Tibial artery (tissue), 4 donors: ENCODE results near the gene YOD1.

Experiments
- DNase-seq, 2 donors: peaks; one replicate each; pipeline ENCODE4 v3.0.0-alpha.2; 2019
- H3K27ac ChIP-seq, 2 donors: fragments of 200-600 bp; sonication (generic) in 1 of 2; 1 replicate in 1 of 2; 2 replicates in 1 of 2; pipeline ENCODE4 v1.5.1; 2018 to 2019; ENCODE audit warnings: mild to moderate bottlenecking in 1 of 2
- H3K27me3 ChIP-seq, 2 donors: fragments of 200-600 bp; sonication (generic) in 1 of 2; one replicate each; pipeline versions ENCODE4 v1.5.1 to v1.6.0; 2016 to 2019
- H3K36me3 ChIP-seq, 3 donors: fragments of 200-600 bp; sonication (generic) in 2 of 3; one replicate each; pipeline ENCODE4 v1.5.1; 2016 to 2019; ENCODE audit warnings: mild to moderate bottlenecking in 2 of 3
- H3K4me1 ChIP-seq, 4 donors: fragments of 200-600 bp; sonication (generic) in 2 of 4; 1 replicate in 3 of 4; 2 replicates in 1 of 4; pipeline ENCODE4 v1.5.1; 2016 to 2019
- H3K4me3 ChIP-seq, 2 donors: fragments of 200-600 bp; sonication (generic) in 1 of 2; 1 replicate in 1 of 2; 2 replicates in 1 of 2; pipeline ENCODE4 v1.5.1; 2018 to 2019; ENCODE audit warnings: mild to moderate bottlenecking in 2 of 2
- H3K9me3 ChIP-seq, 3 donors: fragments of 200-600 bp; sonication (generic) in 1 of 3; one replicate each; pipeline ENCODE4 v1.5.1; 2016 to 2019
- CTCF ChIP-seq, 2 experiments: fragments of 200-600 bp in 1 of 2; fragments of 450-650 bp in 1 of 2; IDR thresholded peaks; one replicate each; pipeline ENCODE4 v1.5.1; 2017 to 2019; ENCODE audit warnings: antibody characterized with exemption in 2 of 2, mild to moderate bottlenecking in 1 of 2, moderate library complexity in 1 of 2
- intact Hi-C: fragments of 100-400 bp; cut with DNase I; formaldehyde crosslinking; loops from one replicate; pipeline ENCODE4 v1.15.0; 2023; ENCODE audit warnings: low total_unique reads

Gene YOD1

GRCh38 chr1:207063014-207063413 is 12.0 kb upstream of the YOD1 start:
- no peak for TF ChIP-seq CTCF (IDR thresholded peaks at IDR 0.05)
- intact Hi-C loops, result no loop called here
- Histone ChIP-seq H3K36me3 (peaks cover 31 to 59% (median 59%) of the 10 kb centered on the region in 3 donors), H3K9me3 (no peaks in the 10 kb centered on the region), H3K4me3 (no peak overlapping the region), H3K27me3 (no peaks in the 10 kb centered on the region), H3K4me1 (no peaks in the 10 kb centered on the region), H3K27ac (no peak overlapping the region)
- no peak for DNase-seq

GRCh38 chr1:207062058-207062457 is 11.1 kb upstream of the YOD1 start:
- TF ChIP-seq CTCF (IDR thresholded peaks at IDR 0.05), result no peak
- no peaks in the 10 kb centered on the region for H3K4me1 ChIP-seq
- no peaks in the 10 kb centered on the region for H3K27me3 ChIP-seq
- H3K4me3 ChIP-seq, result no peak overlapping the region
- intact Hi-C loops, result no loop called here
- DNase-seq, result no peak
- H3K9me3 ChIP-seq, result no peaks in the 10 kb centered on the region
- no peak overlapping the region for H3K27ac ChIP-seq
- peaks cover 22 to 53% (median 53%) of the 10 kb centered on the region in 3 donors for H3K36me3 ChIP-seq

- no peak overlapping the region for H3K27ac ChIP-seq
- no peaks in the 10 kb centered on the region for H3K9me3 ChIP-seq
- intact Hi-C loops, result no loop called here
- no peaks in the 10 kb centered on the region for H3K4me1 ChIP-seq
- H3K36me3 ChIP-seq, result peaks cover 13 to 45% (median 39%) of the 10 kb centered on the region in 3 donors
- TF ChIP-seq CTCF (IDR thresholded peaks at IDR 0.05), result no peak
- H3K4me3 ChIP-seq, result no peak overlapping the region
- no peaks in the 10 kb centered on the region for H3K27me3 ChIP-seq
- no peak for DNase-seq
These were observed 9.6 kb upstream of the YOD1 start for GRCh38 chr1:207060596-207060995.

GRCh38 chr1:207059881-207060280 is 8.9 kb upstream of the YOD1 start:
- Histone ChIP-seq H3K9me3 (no peaks in the 10 kb centered on the region), H3K27me3 (no peaks in the 10 kb centered on the region), H3K4me1 (no peaks in the 10 kb centered on the region), H3K27ac (no peak overlapping the region), H3K4me3 (no peak overlapping the region), H3K36me3 (peaks cover 9 to 37% (median 32%) of the 10 kb centered on the region in 3 donors)
- intact Hi-C loops, result no loop called here
- no peak for DNase-seq
- no peak for TF ChIP-seq CTCF (IDR thresholded peaks at IDR 0.05)

GRCh38 chr1:207058878-207059867 is 8.2 kb upstream of the YOD1 start:
- no peak for TF ChIP-seq CTCF (IDR thresholded peaks at IDR 0.05)
- no peaks in the 10 kb centered on the region for H3K4me1 ChIP-seq
- no peaks in the 10 kb centered on the region for H3K27me3 ChIP-seq
- intact Hi-C loops, result no loop called here
- no peak overlapping the region for H3K4me3 ChIP-seq
- no peak for DNase-seq
- H3K9me3 ChIP-seq, result no peaks in the 10 kb centered on the region
- H3K27ac ChIP-seq, result no peak overlapping the region
- H3K36me3 ChIP-seq, result peaks cover 9 to 30% (median 24%) of the 10 kb centered on the region in 3 donors
